SK-N-SH treated with all-trans-retinoic acid at 6 μM for 48 hours (cell line): ENCODE measurements around the gene XAGE1A.
"Not testable (repeated sequence)": the region's sequence is repeated elsewhere in the genome, so short reads cannot be mapped to it uniquely, and the experiment has no call there.

Experiments used
- ATAC-seq: fragments of 200-7000 bp; cut with Tn5 transposase; 3 replicates; pipeline ENCODE4 v1.9.1; 2020; ENCODE audit warnings: mild to moderate bottlenecking, moderate library complexity
- ARNTL ChIP-seq: fragments of 450-650 bp; formaldehyde crosslinking; IDR thresholded peaks from 2 replicates; pipeline ENCODE4 v1.5.0; 2020; ENCODE audit warnings: low read depth, mild to moderate bottlenecking, moderate library complexity, borderline replicate concordance
- BACH2 ChIP-seq: fragments of 250-450 bp; sonication (Bioruptor Pico); IDR thresholded peaks from 2 replicates; pipeline ENCODE4 v1.9.0; 2021; ENCODE audit warnings: mild to moderate bottlenecking, borderline replicate concordance
- CREB5 ChIP-seq: fragments of 250-450 bp; sonication (Bioruptor Pico); IDR thresholded peaks from 2 replicates; pipeline ENCODE4 v1.5.1; 2020; ENCODE audit warnings: low read depth, mild to moderate bottlenecking, moderate library complexity
- CSDC2 ChIP-seq: fragments of 250-450 bp; sonication (Bioruptor Pico); IDR thresholded peaks from 2 replicates; pipeline ENCODE4 v1.5.0; 2020; ENCODE audit warnings: mild to moderate bottlenecking, moderate library complexity
- CSRNP3 ChIP-seq: fragments of 250-450 bp; sonication (Bioruptor Pico); IDR thresholded peaks from 2 replicates; pipeline ENCODE4 v1.5.1; 2021; ENCODE audit warnings: mild to moderate bottlenecking, moderate library complexity
- ESRRG ChIP-seq: fragments of 250-450 bp; sonication (Bioruptor Pico); IDR thresholded peaks from 2 replicates; pipeline ENCODE4 v1.6.1; 2021; ENCODE audit warnings: mild to moderate bottlenecking
- ISL1 ChIP-seq: fragments of 250-450 bp; sonication (Bioruptor Pico); IDR thresholded peaks from 2 replicates; pipeline ENCODE4 v2.1.2; 2022; ENCODE audit warnings: mild to moderate bottlenecking, moderate library complexity
- OSR1 ChIP-seq: fragments of 250-450 bp; sonication (Bioruptor Pico); IDR thresholded peaks from 2 replicates; pipeline ENCODE4 v1.8.0; 2022; ENCODE audit warnings: moderate library complexity, mild to moderate bottlenecking, inconsistent platforms
- PATZ1 ChIP-seq: fragments of 250-450 bp; sonication (Bioruptor Pico); IDR thresholded peaks from 2 replicates; pipeline ENCODE4 v1.8.0; 2020; ENCODE audit warnings: mild to moderate bottlenecking, moderate library complexity, borderline replicate concordance
- POU6F1 ChIP-seq: fragments of 250-450 bp; sonication (Bioruptor Pico); IDR thresholded peaks from 2 replicates; pipeline ENCODE4 v1.8.0; 2021; ENCODE audit warnings: low read depth, mild to moderate bottlenecking, moderate library complexity, borderline replicate concordance
- PPARA ChIP-seq: fragments of 250-450 bp; sonication (Bioruptor Pico); IDR thresholded peaks from 2 replicates; pipeline ENCODE4 v1.5.0; 2020; ENCODE audit warnings: mild to moderate bottlenecking, borderline replicate concordance
- RARB ChIP-seq: fragments of 250-450 bp; sonication (Bioruptor Pico); IDR thresholded peaks from 2 replicates; pipeline ENCODE4 v1.8.0; 2021; ENCODE audit warnings: mild to moderate bottlenecking, moderate library complexity
- SNAI2 ChIP-seq: fragments of 250-450 bp; sonication (Bioruptor Pico); IDR thresholded peaks from 2 replicates; pipeline ENCODE4 v1.5.0; 2020; ENCODE audit warnings: mild to moderate bottlenecking, moderate library complexity
- TCF4 ChIP-seq: fragments of 250-450 bp; sonication (Bioruptor Pico); IDR thresholded peaks from 2 replicates; pipeline ENCODE4 v1.8.0; 2021; ENCODE audit warnings: mild to moderate bottlenecking, moderate library complexity, borderline replicate concordance
- TOX ChIP-seq: fragments of 250-450 bp; sonication (Bioruptor Pico); IDR thresholded peaks from 2 replicates; pipeline ENCODE4 v1.8.0; 2021; ENCODE audit warnings: mild to moderate bottlenecking, moderate library complexity, borderline replicate concordance
- ZFP3 ChIP-seq: fragments of 250-450 bp; sonication (Bioruptor Pico); IDR thresholded peaks from 2 replicates; pipeline ENCODE4 v1.5.0; 2020; ENCODE audit warnings: mild to moderate bottlenecking, moderate library complexity
- ZFP30 ChIP-seq: fragments of 450-650 bp; formaldehyde crosslinking; IDR thresholded peaks from 2 replicates; pipeline ENCODE4 v1.5.0; 2022; ENCODE audit warnings: mild to moderate bottlenecking, moderate library complexity
- ZNF565 ChIP-seq: fragments of 450-650 bp; formaldehyde crosslinking; conservative IDR thresholded peaks from 2 replicates; pipeline ENCODE4 v1.5.0; 2020; ENCODE audit warnings: low read depth, mild to moderate bottlenecking, moderate library complexity
- ZNF70 ChIP-seq: fragments of 450-650 bp; formaldehyde crosslinking; IDR thresholded peaks from 2 replicates; pipeline ENCODE4 v1.5.0; 2020; ENCODE audit warnings: mild to moderate bottlenecking, moderate library complexity
- ZNF8 ChIP-seq: fragments of 450-650 bp; formaldehyde crosslinking; IDR thresholded peaks from 2 replicates; pipeline ENCODE4 v1.5.0; 2020; ENCODE audit warnings: mild to moderate bottlenecking, moderate library complexity

XAGE1A gene

GRCh38 chrX:52541051-52541450, 45.4 kb downstream of the XAGE1A start:
- not testable (repeated sequence) for ATAC-seq

- no peak for TF ChIP-seq SNAI2 (CRISPR knock-in tag)
- TF ChIP-seq ZNF8 (CRISPR knock-in tag), result no peak
- no peak for TF ChIP-seq OSR1 (CRISPR knock-in tag)
- TF ChIP-seq CREB5 (CRISPR knock-in tag), result no peak
- no peak for TF ChIP-seq POU6F1 (CRISPR knock-in tag)
- TF ChIP-seq ESRRG, result no peak
- no peak for TF ChIP-seq PPARA (CRISPR knock-in tag)
- no peak for TF ChIP-seq TCF4 (CRISPR knock-in tag)
- ATAC-seq, result no peak
Observed at GRCh38 chrX:52542311-52542710, 46.7 kb downstream of the XAGE1A start.

GRCh38 chrX:52544147-52544840, 48.7 kb downstream of the XAGE1A start:
- no peak for ATAC-seq
- no peak for TF ChIP-seq SNAI2 (CRISPR knock-in tag)
- TF ChIP-seq CSDC2 (CRISPR knock-in tag), result no peak
- TF ChIP-seq OSR1 (CRISPR knock-in tag), result no peak
- TF ChIP-seq RARB (CRISPR knock-in tag), result no peak
- TF ChIP-seq PATZ1 (CRISPR knock-in tag), result no peak
- no peak for TF ChIP-seq ZFP30 (CRISPR knock-in tag)
- TF ChIP-seq CSRNP3, result no peak
- no peak for TF ChIP-seq ZFP3
- TF ChIP-seq ISL1, result no peak
- TF ChIP-seq CREB5 (CRISPR knock-in tag), result no peak
- TF ChIP-seq ZNF8 (CRISPR knock-in tag), result no peak
- no peak for TF ChIP-seq TOX (CRISPR knock-in tag)
- TF ChIP-seq ZNF565, result no peak
- no peak for TF ChIP-seq ARNTL (CRISPR knock-in tag)
- no peak for TF ChIP-seq BACH2
- TF ChIP-seq PPARA (CRISPR knock-in tag), result no peak
- no peak for TF ChIP-seq ZNF70 (CRISPR knock-in tag)

- not testable (repeated sequence) for ATAC-seq
Observed at GRCh38 chrX:52548769-52549168, 53.2 kb downstream of the XAGE1A start.
